GM18502 (cell line): ENCODE results near the gene TMEM207.

Experiments used
- ATAC-seq: cut with Tn5 transposase; IDR thresholded peaks from one replicate; pipeline ENCODE4 v1.9.1; 2021; ENCODE audit warnings: mild to moderate bottlenecking; ENCODE audit not compliant: unreplicated experiment, poor library complexity

Gene TMEM207

GRCh38 chr3:190446573-190447279 is 3.0 kb downstream of the TMEM207 start:
- no peak for ATAC-seq

GRCh38 chr3:190444576-190445145 is 5.0 kb downstream of the TMEM207 start:
- no peak for ATAC-seq

GRCh38 chr3:190444006-190444405 is 5.7 kb downstream of the TMEM207 start:
- no peak for ATAC-seq

- ATAC-seq: no peak
Observed at GRCh38 chr3:190443257-190443656, 6.4 kb downstream of the TMEM207 start.

GRCh38 chr3:190442240-190442639 is 7.5 kb downstream of the TMEM207 start:
- ATAC-seq: no peak

GRCh38 chr3:190436331-190436730 is 13.4 kb downstream of the TMEM207 start:
- ATAC-seq: no peak

- no peak for ATAC-seq
Observed at GRCh38 chr3:190435618-190436017, 14.1 kb downstream of the TMEM207 start.

GRCh38 chr3:190433626-190434025 is 16.1 kb downstream of the TMEM207 start:
- no peak for ATAC-seq

- ATAC-seq: no peak
Observed at GRCh38 chr3:190432216-190432615, 17.5 kb downstream of the TMEM207 start.

- ATAC-seq: no peak
Observed at GRCh38 chr3:190430906-190431305, 18.8 kb downstream of the TMEM207 start.

- ATAC-seq: no peak
Observed at GRCh38 chr3:190429681-190430080, 20.0 kb downstream of the TMEM207 start.

- no peak for ATAC-seq
Observed at GRCh38 chr3:190426806-190427507, 22.7 kb downstream of the TMEM207 start.

- no peak for ATAC-seq
Observed at GRCh38 chr3:190425833-190426232, 23.9 kb downstream of the TMEM207 start.

GRCh38 chr3:190424478-190425439 is 24.9 kb downstream of the TMEM207 start:
- peak; percentile 75 for ATAC-seq

- peak; percentile 10 for ATAC-seq
Observed at GRCh38 chr3:190424108-190424477, 25.6 kb downstream of the TMEM207 start.

- no peak for ATAC-seq
Observed at GRCh38 chr3:190414297-190414696, 35.4 kb downstream of the TMEM207 start.

GRCh38 chr3:190404715-190405114 is 45.0 kb downstream of the TMEM207 start:
- no peak for ATAC-seq

- ATAC-seq: no peak
Observed at GRCh38 chr3:190401963-190402362, 47.7 kb downstream of the TMEM207 start.

GRCh38 chr3:190399677-190400076 is 50.0 kb downstream of the TMEM207 start:
- no peak for ATAC-seq

GRCh38 chr3:190397889-190398288 is 51.8 kb downstream of the TMEM207 start:
- ATAC-seq: no peak
